Smooth muscle cell (in vitro differentiated cells): ENCODE data around the gene MEIOB. TPM values are rescaled to one million over a fixed set of nuclear protein-coding genes. Genes with fewer than 3 reads are reported as not detected.

Source experiments
- DNase-seq: peaks from one replicate; lab custom pipeline; 2025; ENCODE audit not compliant: unreplicated experiment; lab: John Stamatoyannopoulos, UW
- H2AFZ ChIP-seq: fragments of 200-600 bp; sonication (generic); 2 replicates; pipeline ENCODE4 v1.6.0; 2016; ENCODE audit warnings: antibody characterized with exemption, low read depth, mild to moderate bottlenecking
- H3F3A ChIP-seq: fragments of 200-600 bp; sonication (generic); 2 replicates; pipeline ENCODE4 v1.6.0; 2017; ENCODE audit warnings: antibody characterized with exemption, low read depth
- H3K27ac ChIP-seq: fragments of 200-600 bp; sonication (generic); 2 replicates; pipeline ENCODE4 v1.5.1; 2016; ENCODE audit warnings: low read depth, mild to moderate bottlenecking
- H3K27me3 ChIP-seq: fragments of 200-600 bp; sonication (generic); 2 replicates; pipeline ENCODE4 v1.6.1; 2016; ENCODE audit warnings: low read depth, mild to moderate bottlenecking
- H3K36me3 ChIP-seq: fragments of 200-600 bp; sonication (generic); 2 replicates; pipeline ENCODE4 v1.5.1; 2016; ENCODE audit warnings: low read depth
- H3K4me1 ChIP-seq: fragments of 200-600 bp; sonication (generic); 2 replicates; pipeline ENCODE4 v1.5.1; 2016; ENCODE audit warnings: low read depth
- H3K4me2 ChIP-seq: fragments of 200-600 bp; sonication (generic); 2 replicates; pipeline ENCODE4 v1.6.0; 2016; ENCODE audit warnings: mild to moderate bottlenecking
- H3K4me3 ChIP-seq: fragments of 200-600 bp; sonication (generic); 2 replicates; pipeline ENCODE4 v1.5.1; 2016; ENCODE audit warnings: mild to moderate bottlenecking
- H3K79me2 ChIP-seq: fragments of 200-600 bp; sonication (generic); 2 replicates; pipeline ENCODE4 v1.6.0; 2016; ENCODE audit warnings: low read depth, mild to moderate bottlenecking
- H3K9ac ChIP-seq: fragments of 200-600 bp; sonication (generic); 2 replicates; pipeline ENCODE4 v1.6.0; 2016; ENCODE audit warnings: low read depth
- H3K9me3 ChIP-seq: fragments of 200-600 bp; sonication (generic); replicated peaks from 2 replicates; pipeline ENCODE4 v1.5.1; 2016; ENCODE audit warnings: low read depth
- H4K20me1 ChIP-seq: fragments of 200-600 bp; sonication (generic); 2 replicates; pipeline ENCODE4 v1.6.0; 2016; ENCODE audit warnings: low read depth
- CTCF ChIP-seq: fragments of 200-600 bp; sonication (generic); IDR thresholded peaks from 2 replicates; pipeline ENCODE4 v1.5.1; 2017; ENCODE audit warnings: borderline replicate concordance, mild to moderate bottlenecking, antibody characterized with exemption; ENCODE audit not compliant: insufficient read depth, poor library complexity, severe bottlenecking
- WGBS: methylation state at CpG from one replicate; pipeline ENCODE4 v1.1.7; 2016; ENCODE audit warnings: low lambda C conversion rate; 5-methylcytosine and 5-hydroxymethylcytosine counted together
- polyA plus RNA-seq: library from polyadenylated mRNA; unstranded; fragments of >200 nt; fragmentation: Nextera tagmentation; extraction: Ambion mirVana; gene quantifications from 2 replicates; pipeline ENCODE4 v1.2.1, GENCODE V29; 2016
- total RNA-seq: library from RNA; depleted of rRNA; stranded (reverse); fragments of >200 nt; gene quantifications from 2 replicates; pipeline ENCODE4 v1.2.3, GENCODE V29; 2014

MEIOB gene
- total and polyA plus RNA-seq, 2 experiments from 2014 or later: 0.18 to 1.7 TPM

- Histone ChIP-seq H4K20me1 (no peaks in the 10 kb centered on the region), H3K4me3 (no peak within 1 kb of the TSS), H3K27ac (no peak within 1 kb of the TSS), H3K4me2 (peak within 1 kb of the TSS; percentile 67), H2AFZ (no peak within 1 kb of the TSS), H3K9ac (no peak within 1 kb of the TSS), H3K9me3 (no peaks in the 10 kb centered on the region), H3K4me1 (peaks cover 10% of the 10 kb centered on the region), H3K79me2 (no peaks in the 10 kb centered on the region), H3K36me3 (no peaks in the 10 kb centered on the region), H3F3A (no peaks in the 10 kb centered on the region), H3K27me3 (peaks cover 50% of the 10 kb centered on the region)
- no peak for DNase-seq
- 28% methylated on average over 34 of the region's 71 CpGs for WGBS
- TF ChIP-seq CTCF: no peak
These were observed 46.7 kb upstream of the MEIOB start, which contains the start of gene HS3ST6 for GRCh38 chr16:1918351-1919326. HS3ST6 (minus strand) TSS chr16:1918415; CDS start chr16:1918323, 92 bp downstream.

GRCh38 chr16:1917665-1918350 is 45.8 kb upstream of the MEIOB start:
- Histone ChIP-seq H3K36me3 (no peaks in the 10 kb centered on the region), H3K4me3 (no peak overlapping the region), H2AFZ (no peak overlapping the region), H3F3A (no peaks in the 10 kb centered on the region), H3K79me2 (no peaks in the 10 kb centered on the region), H3K27me3 (peaks cover 50% of the 10 kb centered on the region), H3K27ac (no peak overlapping the region), H4K20me1 (no peaks in the 10 kb centered on the region), H3K4me1 (peaks cover 10% of the 10 kb centered on the region), H3K9ac (no peak overlapping the region), H3K9me3 (no peaks in the 10 kb centered on the region), H3K4me2 (no peak overlapping the region)
- no peak for DNase-seq
- 9% methylated on average over 55 of the region's 81 CpGs for WGBS
- TF ChIP-seq CTCF: no peak

- Histone ChIP-seq H3K27me3 (peaks cover 50% of the 10 kb centered on the region), H3K79me2 (no peaks in the 10 kb centered on the region), H3K4me3 (no peak overlapping the region), H3K9me3 (no peaks in the 10 kb centered on the region), H3K4me2 (no peak overlapping the region), H3K4me1 (peaks cover 10% of the 10 kb centered on the region), H3K36me3 (no peaks in the 10 kb centered on the region), H2AFZ (no peak overlapping the region), H3K27ac (no peak overlapping the region), H3F3A (no peaks in the 10 kb centered on the region), H3K9ac (no peak overlapping the region), H4K20me1 (no peaks in the 10 kb centered on the region)
- 32% methylated on average over 22 of the region's 22 CpGs for WGBS
- TF ChIP-seq CTCF: no peak
- no peak for DNase-seq
These were observed 45.2 kb upstream of the MEIOB start for GRCh38 chr16:1917056-1917664.
